HG02623 (cell line): ENCODE results near the gene EDEM1.

Experiments
- ATAC-seq: cut with Tn5 transposase; IDR thresholded peaks from one replicate; pipeline ENCODE4 v1.9.1; 2021; ENCODE audit warnings: moderate library complexity; ENCODE audit not compliant: unreplicated experiment

The EDEM1 gene

DNA sequence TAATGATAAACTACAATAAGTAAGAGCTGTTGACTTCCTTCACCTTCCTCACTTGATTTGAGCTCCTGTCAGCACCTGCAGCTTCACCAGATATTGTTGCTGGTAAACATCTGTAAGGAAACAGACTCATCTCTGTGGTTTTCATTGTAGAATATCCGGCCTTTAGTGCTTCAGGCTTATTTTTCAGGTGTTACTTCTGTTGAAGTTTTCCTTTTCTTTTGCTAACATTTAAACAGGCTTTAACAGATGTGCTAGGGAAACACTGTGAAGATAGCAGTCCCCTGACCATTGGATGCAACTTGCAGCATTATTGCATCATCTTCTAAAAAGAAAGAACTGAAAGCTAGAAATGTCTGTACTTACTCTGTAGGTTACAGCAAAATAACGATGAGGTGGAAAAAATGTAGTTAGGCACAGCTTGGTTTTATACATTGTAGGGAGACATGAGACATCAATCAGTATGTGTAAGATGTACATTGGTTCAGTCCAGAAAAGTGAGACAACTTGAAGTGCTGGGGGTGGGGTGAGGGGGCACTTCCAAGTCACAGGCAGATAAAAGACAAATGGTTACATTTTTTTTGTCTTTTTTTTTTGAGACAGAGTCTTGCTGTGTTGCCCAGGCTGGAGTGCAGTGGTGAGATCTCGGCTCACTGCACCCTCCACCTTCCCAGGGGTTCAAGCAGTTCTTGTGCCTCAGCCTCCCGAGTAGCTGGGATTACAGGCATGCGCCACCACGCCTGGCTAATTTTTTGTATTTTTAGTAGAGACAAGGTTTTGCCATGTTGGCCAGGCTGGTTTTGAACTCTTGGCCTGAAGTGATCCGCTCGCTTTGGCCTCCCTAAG lies 10.2 kb downstream of the EDEM1 start:
- peak; percentile 74 for ATAC-seq

DNA sequence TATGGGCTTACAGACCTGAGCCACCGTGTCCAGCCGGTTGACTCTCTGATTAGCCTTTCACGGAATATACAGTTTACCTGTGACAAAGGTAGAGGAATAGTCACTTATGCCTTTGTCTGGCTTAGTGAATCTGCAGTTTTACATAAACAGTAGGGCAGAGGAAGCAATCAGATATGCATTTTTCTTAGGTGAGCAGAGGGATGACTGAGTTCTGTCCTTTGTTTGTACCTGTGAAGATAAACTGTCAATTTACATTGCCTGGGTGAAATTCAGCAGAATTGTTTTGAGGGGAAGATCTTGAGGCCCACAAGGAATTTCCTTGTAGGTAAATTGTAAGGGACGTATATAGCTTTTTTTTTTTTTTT lies 10.8 kb downstream of the EDEM1 start:
- ATAC-seq = no peak

DNA sequence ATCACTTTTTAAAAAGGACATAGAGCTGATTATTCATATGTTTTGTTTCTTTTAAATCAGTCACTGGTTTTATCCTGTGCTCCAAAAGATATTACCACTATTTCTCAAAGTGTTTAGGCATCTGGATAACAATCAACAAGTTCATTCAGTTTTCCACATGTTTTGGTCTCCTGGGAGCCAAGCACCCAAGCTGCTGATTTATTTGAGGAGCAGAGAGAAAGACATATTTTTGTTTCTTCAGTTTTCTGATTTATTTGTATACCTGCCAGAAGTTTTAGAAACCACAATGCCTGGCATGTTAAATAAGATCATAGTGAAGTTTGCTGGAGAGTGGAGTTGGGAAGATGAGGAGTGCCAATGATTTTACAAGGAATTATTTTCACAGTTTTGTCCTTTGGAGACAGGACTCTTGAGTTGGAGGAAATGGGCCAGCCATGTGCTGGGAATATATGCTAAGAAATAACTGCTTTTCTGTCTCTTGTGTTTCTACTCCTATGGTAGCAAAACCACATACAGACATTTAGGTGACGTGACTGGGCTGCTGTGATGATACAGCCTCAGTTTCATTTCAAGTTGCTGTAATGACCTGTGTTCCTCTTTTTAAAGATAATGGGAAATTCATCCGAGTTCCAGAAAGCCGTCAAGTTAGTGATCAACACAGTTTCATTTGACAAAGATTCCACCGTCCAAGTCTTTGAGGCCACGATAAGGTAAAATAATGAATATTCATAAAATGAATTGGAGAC lies 11.7 kb downstream of the EDEM1 start:
- ATAC-seq = peak; percentile 35

DNA sequence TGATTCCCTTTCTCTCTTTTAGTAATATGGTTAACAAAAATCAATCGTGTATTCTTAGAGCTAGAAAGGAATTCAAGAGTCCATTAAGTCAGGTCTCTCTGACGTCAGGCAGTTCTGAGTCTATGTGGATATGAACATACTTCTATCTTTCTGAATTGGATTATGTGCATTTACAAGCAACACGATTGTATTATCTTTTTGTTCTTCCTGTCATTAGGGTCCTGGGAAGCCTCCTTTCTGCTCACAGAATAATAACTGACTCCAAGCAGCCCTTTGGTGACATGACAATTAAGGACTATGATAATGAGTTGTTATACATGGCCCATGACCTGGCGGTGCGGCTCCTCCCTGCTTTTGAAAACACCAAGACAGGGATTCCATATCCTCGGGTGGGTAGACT lies 14.0 kb downstream of the EDEM1 start:
- no peak for ATAC-seq

DNA sequence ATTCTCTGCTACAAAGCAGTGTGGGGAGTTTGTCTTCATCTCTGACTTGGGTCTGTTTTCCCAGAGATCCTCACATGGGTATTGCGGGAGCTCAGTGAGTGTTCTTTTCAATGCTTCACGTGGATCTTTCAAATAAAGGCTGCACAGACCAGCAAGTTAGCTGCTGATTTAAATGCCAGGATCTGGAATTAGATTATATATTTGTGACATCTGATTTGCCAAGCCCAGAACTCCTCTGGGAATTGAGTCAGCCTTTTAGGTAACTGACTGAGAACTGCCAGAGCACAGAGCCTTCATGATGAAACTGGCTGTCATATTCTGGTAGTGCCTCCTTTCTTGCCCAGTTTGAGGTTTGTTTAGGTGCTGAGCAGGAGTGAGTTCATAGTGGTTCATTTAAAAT lies 14.7 kb downstream of the EDEM1 start:
- no peak for ATAC-seq

DNA sequence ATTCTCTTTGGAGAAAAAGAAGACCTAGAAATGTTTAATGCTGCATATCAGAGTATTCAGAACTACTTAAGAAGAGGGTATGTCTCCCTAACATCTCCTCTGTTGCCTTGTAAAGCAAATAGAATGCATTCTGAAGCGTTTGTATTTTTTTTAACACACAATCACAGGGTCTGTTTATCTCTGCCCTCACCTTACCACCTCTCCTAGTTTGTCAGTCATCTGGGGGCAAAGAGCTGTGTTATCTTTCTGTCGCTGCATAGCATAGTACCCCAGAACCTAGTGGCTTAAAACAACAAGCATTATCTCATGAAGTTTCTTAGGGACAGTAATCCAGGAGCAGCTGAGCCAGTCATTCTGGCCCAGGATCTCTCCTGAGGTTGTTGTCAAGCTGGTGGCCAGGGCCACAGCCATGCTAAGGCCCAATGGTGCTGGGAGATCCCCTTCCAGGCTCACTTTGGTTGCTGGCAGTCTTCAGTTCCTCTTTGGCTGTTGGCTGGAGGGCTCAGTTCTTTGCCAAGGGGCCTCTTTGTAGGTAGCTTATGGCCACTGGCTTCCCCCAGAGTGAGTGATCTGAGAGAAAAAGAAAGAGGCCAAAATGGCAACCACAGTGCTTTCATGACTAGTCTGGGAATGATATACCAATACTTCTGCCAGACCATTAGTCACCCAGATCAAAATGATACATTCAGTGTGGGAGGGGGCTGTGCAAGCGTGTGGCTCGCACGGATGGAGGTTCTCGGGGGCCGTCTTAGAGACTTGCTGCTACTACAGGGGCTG lies 17.8 kb downstream of the EDEM1 start:
- ATAC-seq = peak; percentile 98

DNA sequence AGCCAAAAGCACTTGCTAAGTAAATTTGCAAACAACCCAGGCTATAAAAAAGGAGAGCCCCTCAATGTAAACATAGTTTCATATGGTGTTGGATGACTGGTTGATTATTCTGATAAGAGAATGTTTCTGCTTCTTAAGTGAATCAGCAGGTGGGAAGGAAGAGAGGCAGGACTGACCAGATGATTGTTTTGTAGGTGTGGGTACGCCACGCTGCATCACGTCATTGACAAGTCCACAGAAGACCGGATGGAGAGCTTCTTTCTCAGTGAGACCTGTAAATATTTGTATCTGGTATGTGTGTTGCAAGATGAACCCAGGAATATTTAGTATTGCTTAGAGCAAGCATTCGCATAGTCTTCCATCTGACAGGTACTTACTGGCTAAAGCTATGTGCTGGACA lies 23.4 kb downstream of the EDEM1 start:
- no peak for ATAC-seq

DNA sequence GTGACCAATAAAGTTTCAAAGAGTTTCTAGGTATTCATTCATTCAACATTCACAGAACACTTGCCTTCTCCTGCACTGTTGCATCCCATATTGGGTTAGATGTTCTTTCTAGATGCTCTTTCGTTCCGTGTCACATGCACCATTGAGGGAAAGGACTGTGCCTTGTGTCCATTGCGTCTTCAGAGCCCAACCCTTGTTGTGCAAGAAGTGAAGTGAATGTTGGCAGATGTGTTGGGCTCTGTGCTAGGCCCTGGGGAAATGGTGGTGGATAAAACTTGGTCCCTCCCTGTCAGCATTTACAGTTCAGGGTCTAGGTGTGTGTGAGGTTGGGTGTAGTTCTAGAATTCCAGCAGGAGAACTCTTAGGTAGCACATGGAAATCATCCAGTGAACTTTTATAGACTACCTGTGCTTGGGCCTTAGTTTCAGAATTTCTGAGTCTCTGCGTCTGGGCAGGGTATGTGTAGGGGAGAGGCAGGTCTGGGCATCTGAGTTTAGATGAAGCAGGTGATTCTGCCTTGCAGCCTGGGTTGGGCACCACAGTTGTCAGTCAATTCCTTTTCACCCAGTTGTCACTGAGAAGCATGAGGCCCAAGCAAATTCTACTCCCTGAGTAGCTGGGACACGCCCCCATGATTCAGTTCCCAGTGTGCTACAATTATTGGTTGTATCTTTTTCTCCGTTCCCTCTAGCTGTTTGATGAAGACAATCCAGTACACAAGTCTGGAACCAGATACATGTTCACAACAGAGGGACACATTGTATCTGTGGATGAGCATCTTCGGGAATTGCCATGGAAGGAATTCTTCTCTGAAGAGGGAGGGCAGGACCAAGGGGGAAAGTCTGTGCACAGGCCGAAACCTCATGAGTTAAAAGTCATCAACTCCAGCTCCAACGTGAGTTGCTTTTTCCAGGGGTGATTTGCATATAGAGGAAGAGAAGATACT lies 25.4 kb downstream of the EDEM1 start:
- ATAC-seq = no peak

DNA sequence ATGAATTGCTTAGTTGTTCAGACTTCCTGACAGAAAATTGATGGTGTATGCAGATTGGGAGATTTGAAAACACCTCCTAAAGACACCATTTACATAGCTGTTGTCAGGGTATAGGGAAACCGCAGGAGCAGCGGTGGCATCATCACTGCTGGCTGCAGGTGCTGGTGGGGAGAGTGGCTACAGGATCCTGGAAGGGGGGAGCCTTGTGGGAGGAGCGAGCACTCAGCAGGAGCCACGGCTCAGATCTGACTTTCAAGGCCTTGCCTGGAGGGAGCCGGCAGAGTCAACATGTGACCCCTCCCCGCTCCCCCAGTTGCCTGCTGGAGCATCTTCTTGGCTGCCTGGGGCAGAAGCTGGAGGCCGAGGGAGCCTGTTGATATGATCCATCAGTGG lies 26.1 kb downstream of the EDEM1 start:
- ATAC-seq = no peak

DNA sequence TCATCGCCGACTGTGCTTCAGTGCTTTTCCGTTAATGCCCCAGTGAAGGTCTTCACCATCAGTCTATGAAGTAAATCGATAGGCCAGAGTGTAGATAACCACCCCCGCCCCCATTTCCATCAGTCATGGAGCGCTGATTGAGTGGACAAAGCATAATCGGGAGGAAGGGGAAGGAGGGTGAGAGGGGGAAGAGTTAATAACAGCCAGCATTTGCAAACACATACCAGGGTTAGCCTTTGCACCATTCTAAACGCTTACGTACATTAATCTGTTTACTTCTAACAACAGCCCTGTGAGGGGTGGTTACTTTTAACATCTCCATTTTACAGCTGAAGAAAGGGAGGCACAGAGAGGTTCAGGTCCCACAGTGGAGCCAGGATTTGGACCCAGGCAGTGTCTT lies 26.8 kb downstream of the EDEM1 start:
- no peak for ATAC-seq

DNA sequence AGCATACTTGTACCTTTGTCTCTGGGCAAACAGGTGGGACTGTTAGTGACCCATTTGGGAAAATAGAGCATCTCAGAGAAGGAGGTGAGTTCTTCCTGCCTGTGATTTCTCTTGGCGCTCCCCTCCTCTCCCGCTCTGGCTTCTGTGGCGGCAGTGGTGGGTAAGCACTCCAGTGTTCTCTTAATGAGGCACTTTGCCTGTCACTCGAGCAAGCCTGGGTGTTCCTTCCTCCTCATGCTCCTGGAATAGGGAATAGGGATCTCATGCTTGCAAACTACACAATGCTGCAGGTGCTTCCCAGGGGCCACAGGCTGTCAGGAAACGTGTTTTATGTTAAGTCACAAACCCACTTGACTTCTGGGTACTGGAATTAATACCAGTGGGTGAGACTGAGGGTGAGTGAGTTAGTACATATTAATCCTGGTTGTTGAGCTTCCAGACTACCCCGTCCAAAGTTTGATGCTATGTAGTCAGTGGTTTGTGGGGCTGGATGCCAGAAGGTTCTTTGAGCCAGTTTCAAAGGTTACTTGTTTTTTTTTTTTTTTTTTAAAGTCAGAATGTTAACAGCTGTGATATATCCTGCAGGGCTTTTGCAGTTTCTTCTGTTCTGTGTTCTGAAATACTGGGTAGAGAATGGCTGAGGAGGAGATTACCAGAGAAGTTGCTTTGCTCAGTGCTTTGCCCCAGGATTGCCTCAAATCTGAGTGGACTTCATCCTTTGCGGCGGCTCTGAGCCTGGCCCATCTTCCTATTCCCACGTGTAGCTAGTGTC lies 30.5 kb downstream of the EDEM1 start:
- ATAC-seq = no peak

DNA sequence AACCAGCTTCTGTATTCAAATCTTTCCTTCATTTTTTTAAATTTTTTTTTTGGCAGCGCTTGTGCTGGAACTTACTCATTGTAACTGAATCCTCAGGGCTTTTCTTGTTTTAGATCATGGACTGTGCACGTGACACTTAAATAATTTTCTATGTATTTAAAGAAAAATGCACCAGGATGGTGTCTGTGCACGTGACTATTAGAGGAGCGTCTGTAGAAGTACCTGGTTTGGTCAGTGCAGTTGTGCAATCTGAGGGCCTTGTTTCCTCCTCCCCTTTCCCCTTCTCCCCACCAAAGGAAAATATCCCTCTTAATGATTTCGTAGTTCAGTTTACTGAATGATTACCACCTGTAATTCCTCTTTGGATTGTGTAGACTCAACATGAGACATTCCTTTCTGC lies 31.3 kb downstream of the EDEM1 start:
- ATAC-seq = no peak

DNA sequence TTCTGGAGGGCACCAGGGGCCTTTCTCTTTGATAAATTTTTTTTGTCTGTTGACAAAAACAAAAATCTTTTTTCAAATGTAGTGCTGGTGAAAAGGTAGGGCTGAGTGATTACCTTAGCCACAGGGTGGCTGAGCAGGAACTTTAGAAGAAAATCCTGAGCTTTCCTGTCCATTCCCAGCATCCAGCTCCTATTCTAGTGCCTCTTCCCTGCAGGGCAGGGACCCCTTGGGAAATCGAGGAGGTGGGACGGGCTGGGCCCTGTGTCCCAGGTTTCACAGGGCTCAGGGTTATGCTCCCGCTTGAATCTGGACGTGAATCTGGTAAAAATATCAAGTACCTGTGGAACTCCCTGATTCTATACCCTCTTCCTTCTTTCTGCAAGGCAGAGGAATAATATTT lies 31.7 kb downstream of the EDEM1 start:
- no peak for ATAC-seq

DNA sequence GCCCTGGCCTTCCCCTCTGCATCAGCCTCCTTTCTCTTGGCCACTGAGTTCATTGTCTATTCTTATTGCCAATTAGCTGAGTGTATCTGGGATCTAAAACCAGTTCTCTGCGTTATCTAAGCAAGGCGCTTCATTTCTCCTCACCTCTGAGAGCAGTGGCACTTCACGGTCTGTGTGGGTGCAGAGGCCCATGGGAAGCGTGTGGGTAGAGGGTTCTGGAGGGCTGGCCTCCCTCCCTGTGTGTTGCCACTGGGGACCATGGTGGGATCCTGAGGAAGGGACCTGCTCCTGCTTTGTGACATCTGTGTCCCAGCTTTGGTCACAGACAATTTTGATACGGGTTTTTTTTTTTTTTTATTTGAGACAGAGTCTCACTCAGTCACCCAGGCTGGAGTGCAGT lies 32.7 kb downstream of the EDEM1 start:
- ATAC-seq = no peak

DNA sequence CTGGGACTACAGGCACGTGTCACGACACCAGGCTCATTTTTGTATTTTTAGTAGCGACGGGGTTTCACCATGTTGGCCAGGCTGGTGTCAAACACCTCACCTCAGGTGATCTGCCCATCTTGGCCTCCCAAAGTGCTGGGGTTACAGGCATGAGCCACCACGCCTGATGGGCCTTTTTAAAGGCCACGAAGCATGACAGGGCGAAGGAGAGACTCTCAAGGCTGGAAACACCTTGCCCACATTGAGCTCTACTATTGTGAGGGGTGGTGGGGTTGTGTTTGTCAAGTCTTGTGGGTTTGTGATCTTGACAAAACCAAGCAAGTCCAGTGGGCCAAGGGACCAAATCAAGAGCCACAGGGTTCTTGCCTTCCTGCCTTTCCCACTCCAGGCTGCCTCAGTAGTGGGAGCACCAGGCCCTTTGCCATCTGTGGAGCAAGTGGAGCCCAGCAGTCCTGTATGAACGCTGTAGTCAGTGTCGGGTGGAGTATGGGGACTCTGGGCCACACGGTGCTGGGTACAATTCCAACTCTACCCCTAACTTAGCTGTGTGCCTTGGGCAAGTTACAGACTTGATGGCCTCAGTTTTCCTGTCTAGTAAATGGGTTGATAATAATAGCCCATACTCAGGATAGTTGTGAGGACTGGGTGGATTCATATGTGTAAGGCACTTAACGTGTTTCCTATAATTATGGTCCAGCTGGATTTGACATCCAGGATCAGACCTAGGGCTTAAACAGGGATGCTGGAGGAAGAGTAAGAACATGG lies 33.3 kb downstream of the EDEM1 start:
- ATAC-seq = no peak

DNA sequence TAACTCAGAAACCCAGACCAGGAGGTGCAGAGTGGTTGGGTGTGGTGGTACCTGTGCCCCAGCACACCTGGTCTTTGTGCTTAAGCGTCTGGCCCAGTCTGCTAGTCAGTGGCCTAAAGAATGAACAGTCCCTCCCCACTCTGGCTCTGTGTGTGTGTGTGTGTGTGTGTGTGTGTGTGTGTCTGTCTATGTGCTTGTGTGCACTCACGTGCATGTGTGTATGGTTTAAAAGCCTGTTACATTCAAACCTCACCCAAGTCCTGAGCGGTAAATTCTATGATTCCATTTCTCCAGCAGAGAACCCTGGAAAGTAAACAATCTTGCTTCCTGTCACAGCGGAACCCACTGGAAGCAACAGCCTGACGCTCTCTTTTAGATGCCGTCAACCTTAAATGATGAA lies 34.2 kb downstream of the EDEM1 start:
- no peak for ATAC-seq

DNA sequence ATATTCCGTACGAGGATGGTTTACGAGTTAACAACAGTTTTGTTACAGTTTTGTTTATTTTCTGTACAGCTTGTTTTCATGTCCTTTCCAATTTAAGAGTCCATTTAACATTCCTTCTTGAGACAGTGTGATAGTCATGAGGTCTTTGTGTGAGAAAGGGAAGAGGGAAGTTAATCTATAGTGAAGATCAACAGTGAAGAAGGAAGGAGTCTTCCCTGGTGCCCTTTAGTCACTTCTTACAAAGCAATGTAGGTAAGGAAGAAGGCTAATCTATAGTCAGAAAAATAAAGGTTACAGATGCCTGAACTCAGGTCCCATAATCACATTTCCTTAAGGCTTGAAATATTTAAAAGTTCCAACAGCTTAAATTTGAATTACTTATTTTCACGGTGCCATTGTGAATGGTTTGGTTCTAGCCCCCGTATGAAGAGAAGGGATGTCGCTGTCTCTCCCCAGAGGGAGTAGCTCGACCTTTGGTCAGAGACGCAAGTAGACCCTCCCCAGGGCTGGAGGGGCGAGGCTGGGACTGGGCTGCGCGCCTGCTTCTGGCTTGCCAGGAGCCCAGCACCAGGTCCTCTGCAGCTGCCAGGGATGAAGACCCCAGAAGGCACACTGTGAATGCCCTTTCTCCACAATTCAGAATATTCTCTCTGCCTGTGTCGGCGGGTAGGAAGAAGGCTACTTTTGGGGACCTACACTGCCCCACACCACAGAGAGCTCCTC lies 34.9 kb downstream of the EDEM1 start:
- ATAC-seq = no peak

DNA sequence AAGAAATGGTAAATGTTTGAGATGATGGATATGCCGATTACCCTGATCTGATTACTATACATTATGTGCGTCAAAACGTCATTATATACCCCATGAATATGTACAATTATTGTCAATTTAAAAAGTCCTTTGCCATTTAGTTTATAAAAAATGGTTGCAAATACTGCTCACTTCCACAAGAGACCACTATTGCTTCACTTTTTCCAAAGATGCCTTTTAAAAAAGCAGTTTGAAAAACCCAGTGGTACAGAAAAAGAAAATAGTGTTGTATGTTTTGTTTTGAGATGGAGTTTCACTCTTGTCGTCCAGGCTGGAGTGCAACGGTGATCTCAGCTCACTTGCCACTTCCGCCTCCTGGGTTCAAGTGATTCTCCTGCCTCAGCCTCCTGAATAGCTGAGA lies 39.3 kb downstream of the EDEM1 start:
- no peak for ATAC-seq

DNA sequence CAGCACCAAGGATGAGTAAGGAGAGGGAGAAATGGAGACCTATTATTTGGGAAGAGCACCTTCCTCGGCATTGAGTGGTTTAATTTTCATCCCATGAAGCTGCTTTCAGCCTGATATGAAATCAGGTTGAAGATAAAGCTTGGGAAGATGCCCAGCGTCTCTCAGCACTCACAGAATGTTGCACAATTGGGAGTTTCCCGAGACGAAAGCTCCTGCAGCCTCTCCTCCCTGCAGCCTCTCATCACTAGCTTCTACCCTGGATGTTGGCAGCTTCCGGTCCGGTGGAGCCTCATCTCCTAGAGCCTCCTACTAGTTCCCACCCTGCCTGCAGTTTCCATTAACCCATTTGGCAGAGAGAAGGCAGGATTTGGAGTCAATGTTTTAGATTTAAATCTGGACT lies 40.3 kb downstream of the EDEM1 start:
- no peak for ATAC-seq
